ENCODE results near the gene S100A3.

The S100A3 gene

DNA sequence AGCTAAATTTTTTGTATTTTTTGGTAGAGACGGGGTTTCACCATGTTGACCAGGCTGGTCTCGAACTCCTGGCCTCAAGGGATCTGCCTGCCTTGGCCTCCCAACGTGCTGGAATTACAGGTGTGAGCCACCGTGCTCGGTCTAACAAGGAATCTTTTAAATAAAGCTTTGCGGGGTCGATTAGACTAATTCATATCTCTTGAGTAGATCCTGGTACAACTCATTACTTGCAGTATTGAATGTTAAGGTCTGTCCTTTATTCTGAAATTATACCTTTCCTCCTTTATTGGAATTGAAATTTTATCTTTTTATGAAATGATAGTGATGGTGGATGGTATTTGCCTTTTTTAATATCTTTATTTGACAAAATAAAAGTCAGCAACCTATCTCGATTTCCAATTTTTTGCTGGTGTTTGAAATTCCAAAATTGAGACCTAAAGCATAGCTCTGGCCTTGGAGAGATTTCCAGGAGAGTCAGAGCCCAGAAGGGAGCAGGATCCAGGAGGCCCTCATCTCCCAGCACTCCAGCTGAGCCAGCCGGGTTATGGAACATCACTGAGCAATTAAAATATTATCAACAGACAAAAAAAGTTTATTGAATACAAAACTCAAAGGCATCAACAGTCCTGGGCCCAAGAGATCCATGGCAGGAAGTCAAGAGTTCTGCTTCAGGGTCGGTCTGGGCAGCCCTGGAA is 11.9 kb upstream of the S100A3 start:
- Histone ChIP-seq H3K9ac (no peak overlapping the region), H3K4me2 (no peak overlapping the region), H3K27me3 (ENCODE audit: insufficient read depth, low read depth) (no peaks in the 10 kb centered on the region), H3K27ac (no peak overlapping the region), H3K4me1 (ENCODE audit: low read depth, poor library complexity, severe bottlenecking) (no peaks in the 10 kb centered on the region), H2AFZ (ENCODE audit: low read depth) (no peak overlapping the region), H3K36me3 (ENCODE audit: insufficient read depth) (no peaks in the 10 kb centered on the region), H3K4me3 (IDR thresholded peaks at IDR 0.05; ENCODE audit: insufficient read depth, low read depth, low read length) (no peak overlapping the region), H4K20me1 (ENCODE audit: insufficient read depth) (no peaks in the 10 kb centered on the region), H3K79me2 (ENCODE audit: insufficient read depth, low read depth) (no peaks in the 10 kb centered on the region)
- TF ChIP-seq, protein P1, sequence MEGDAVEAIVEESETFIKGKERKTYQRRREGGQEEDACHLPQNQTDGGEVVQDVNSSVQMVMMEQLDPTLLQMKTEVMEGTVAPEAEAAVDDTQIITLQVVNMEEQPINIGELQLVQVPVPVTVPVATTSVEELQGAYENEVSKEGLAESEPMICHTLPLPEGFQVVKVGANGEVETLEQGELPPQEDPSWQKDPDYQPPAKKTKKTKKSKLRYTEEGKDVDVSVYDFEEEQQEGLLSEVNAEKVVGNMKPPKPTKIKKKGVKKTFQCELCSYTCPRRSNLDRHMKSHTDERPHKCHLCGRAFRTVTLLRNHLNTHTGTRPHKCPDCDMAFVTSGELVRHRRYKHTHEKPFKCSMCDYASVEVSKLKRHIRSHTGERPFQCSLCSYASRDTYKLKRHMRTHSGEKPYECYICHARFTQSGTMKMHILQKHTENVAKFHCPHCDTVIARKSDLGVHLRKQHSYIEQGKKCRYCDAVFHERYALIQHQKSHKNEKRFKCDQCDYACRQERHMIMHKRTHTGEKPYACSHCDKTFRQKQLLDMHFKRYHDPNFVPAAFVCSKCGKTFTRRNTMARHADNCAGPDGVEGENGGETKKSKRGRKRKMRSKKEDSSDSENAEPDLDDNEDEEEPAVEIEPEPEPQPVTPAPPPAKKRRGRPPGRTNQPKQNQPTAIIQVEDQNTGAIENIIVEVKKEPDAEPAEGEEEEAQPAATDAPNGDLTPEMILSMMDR (conservative IDR thresholded peaks at IDR 0.05; ENCODE audit: low read depth, low read length): no peak

DNA sequence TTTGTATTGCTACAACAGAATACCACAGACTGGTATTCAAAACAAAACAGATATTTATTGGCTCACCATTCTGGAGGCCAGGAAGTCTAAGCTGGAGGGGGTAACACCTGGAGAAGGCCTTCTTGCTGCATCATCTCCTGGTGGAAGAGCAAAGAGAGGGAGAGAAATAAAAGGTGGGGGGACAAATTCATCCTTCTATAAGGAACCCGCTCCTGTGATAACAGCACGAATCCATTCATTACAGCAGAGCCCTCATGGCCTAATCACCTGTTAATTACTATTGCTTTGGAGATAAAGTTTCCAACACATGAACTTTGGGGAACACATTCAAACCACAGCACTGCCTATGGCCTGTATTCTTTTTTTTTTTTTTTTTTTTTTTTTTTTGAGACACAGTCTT is 11.2 kb upstream of the S100A3 start:
- Histone ChIP-seq H3K27me3 (ENCODE audit: insufficient read depth, low read depth) (no peaks in the 10 kb centered on the region), H3K4me1 (ENCODE audit: low read depth, poor library complexity, severe bottlenecking) (no peaks in the 10 kb centered on the region), H3K4me3 (IDR thresholded peaks at IDR 0.05; ENCODE audit: insufficient read depth, low read depth, low read length) (no peak overlapping the region), H3K4me2 (no peak overlapping the region), H3K79me2 (ENCODE audit: insufficient read depth, low read depth) (no peaks in the 10 kb centered on the region), H3K36me3 (ENCODE audit: insufficient read depth) (no peaks in the 10 kb centered on the region), H3K27ac (no peak overlapping the region), H2AFZ (ENCODE audit: low read depth) (no peak overlapping the region), H4K20me1 (ENCODE audit: insufficient read depth) (no peaks in the 10 kb centered on the region), H3K9ac (no peak overlapping the region)
- TF ChIP-seq, protein P1 (conservative IDR thresholded peaks at IDR 0.05; ENCODE audit: low read depth, low read length): no peak

DNA sequence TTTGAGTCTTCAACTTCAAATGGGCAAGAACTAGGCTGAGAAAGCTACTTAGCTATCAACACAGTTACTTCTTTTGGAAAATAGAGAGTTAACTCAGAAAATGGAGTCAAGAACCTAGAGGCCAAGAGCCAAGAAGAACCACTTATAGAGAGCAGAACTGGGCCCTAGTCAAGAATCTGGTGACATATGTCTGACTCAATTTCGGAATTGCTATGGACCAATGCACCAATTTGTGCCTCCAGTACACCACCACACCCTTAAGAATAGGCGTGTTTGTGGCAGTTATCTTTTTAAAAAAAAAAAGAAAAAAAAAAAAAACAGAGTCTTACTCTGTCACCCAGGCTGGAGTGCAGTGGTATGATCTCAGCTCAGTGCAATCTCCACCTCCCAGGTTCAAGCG is 8.8 kb upstream of the S100A3 start:
- Histone ChIP-seq H3K79me2 (ENCODE audit: insufficient read depth, low read depth) (no peaks in the 10 kb centered on the region), H3K27ac (no peak overlapping the region), H3K4me3 (IDR thresholded peaks at IDR 0.05; ENCODE audit: insufficient read depth, low read depth, low read length) (no peak overlapping the region), H3K4me1 (ENCODE audit: low read depth, poor library complexity, severe bottlenecking) (no peaks in the 10 kb centered on the region), H2AFZ (ENCODE audit: low read depth) (no peak overlapping the region), H3K9ac (no peak overlapping the region), H3K27me3 (ENCODE audit: insufficient read depth, low read depth) (no peaks in the 10 kb centered on the region), H3K4me2 (no peak overlapping the region), H3K36me3 (ENCODE audit: insufficient read depth) (no peaks in the 10 kb centered on the region), H4K20me1 (ENCODE audit: insufficient read depth) (no peaks in the 10 kb centered on the region)
- TF ChIP-seq, protein P1 (conservative IDR thresholded peaks at IDR 0.05; ENCODE audit: low read depth, low read length): no peak

DNA sequence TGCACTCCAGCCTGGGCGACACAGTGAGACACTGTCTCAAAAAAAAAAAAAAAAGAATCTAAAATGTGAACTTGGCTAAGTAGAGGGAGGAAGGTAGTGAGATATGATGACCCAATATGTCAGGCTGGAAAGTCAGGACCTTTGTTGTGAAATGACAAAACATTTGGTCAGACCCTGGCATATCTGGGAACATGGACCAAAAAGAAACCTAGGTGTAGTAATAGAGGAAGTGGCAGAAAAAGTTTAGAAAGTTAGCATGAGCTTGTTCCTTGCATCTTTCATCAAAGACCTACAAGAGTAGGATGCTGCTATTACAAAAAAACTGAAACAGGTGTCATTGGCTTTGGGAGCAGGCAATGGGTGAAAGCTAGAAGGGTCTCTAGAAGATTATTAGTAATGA is 7.3 kb upstream of the S100A3 start:
- H3K36me3 ChIP-seq (ENCODE audit: insufficient read depth): no peaks in the 10 kb centered on the region
- no peak overlapping the region for H3K27ac ChIP-seq
- H3K79me2 ChIP-seq (ENCODE audit: insufficient read depth, low read depth): no peaks in the 10 kb centered on the region
- H4K20me1 ChIP-seq (ENCODE audit: insufficient read depth): no peaks in the 10 kb centered on the region
- H3K4me1 ChIP-seq (ENCODE audit: low read depth, poor library complexity, severe bottlenecking): no peaks in the 10 kb centered on the region
- no peak overlapping the region for H3K4me2 ChIP-seq
- TF ChIP-seq, protein P1 (conservative IDR thresholded peaks at IDR 0.05; ENCODE audit: low read depth, low read length): no peak
- H3K27me3 ChIP-seq (ENCODE audit: insufficient read depth, low read depth): no peaks in the 10 kb centered on the region
- no peak overlapping the region for H3K4me3 ChIP-seq (IDR thresholded peaks at IDR 0.05; ENCODE audit: insufficient read depth, low read depth, low read length)
- H2AFZ ChIP-seq (ENCODE audit: low read depth): no peak overlapping the region
- H3K9ac ChIP-seq: no peak overlapping the region

All from KMS-11 (cell line).